ENCODE data around the gene SH3BGR. TPM values are rescaled to one million over a fixed set of nuclear protein-coding genes. Genes with fewer than 3 reads are reported as not detected.

Gene SH3BGR
- total and polyA plus RNA-seq, 4 donors = 0.33 to 5.4 (median 2.0) TPM

DNA sequence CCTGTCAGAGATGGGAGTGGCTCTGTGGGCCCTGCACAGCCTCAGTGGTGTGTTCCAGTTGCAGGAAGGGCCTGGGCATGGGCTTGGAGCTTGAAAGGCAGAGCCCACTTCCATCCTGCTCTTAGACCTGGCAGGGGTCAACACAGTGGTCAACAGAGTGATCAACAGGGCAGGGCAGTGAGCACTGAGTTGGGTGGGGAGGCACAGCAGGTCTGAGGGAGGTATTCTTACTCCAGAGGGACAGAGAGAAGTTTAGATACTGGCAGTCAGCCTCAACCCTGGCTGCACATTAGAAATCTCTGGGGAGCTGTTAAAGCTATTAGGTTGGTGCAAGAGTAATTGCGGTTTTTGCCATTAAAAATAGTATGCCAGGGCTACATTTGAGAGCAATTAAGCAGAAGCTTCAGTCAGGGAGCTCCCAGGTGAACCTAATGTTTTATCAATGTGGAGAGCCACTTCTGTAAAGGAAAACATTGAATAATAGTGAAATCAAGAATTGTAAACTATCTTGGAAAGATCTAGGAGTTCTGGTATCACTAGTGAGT, 37.7 kb downstream of the SH3BGR start:
- H3K4me3 ChIP-seq (ENCODE audit: low read depth in 1 of 3, low read length in 3 of 3) = no peak overlapping the region
- no peak overlapping the region for H3K9ac ChIP-seq (ENCODE audit: low read depth in 1 of 2, low read length in 2 of 2)
- H3K9me3 ChIP-seq (ENCODE audit: control insufficient read depth in 4 of 4, low read length in 3 of 4) = no peaks in the 10 kb centered on the region
- no peak for DNase-seq (ENCODE audit: low spot score)
- no peak overlapping the region for H3K27ac ChIP-seq (ENCODE audit: low read depth in 1 of 2, low read length in 2 of 2)
- H3K27me3 ChIP-seq (ENCODE audit: control insufficient read depth in 4 of 4, insufficient read depth in 4 of 4, low read length in 3 of 4) = no peaks in the 10 kb centered on the region
- WGBS = 92% methylated on average over 1 of the region's 1 CpG
- H3K36me3 ChIP-seq (ENCODE audit: control insufficient read depth in 4 of 4, insufficient read depth in 3 of 4, low read depth in 1 of 4, low read length in 3 of 4) = peaks cover 0 to 2% (median 0%) of the 10 kb centered on the region in 4 donors
- TF ChIP-seq, protein P1, sequence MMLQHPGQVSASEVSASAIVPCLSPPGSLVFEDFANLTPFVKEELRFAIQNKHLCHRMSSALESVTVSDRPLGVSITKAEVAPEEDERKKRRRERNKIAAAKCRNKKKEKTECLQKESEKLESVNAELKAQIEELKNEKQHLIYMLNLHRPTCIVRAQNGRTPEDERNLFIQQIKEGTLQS (IDR thresholded peaks at IDR 0.05) = no peak
- TF ChIP-seq, protein P2, sequence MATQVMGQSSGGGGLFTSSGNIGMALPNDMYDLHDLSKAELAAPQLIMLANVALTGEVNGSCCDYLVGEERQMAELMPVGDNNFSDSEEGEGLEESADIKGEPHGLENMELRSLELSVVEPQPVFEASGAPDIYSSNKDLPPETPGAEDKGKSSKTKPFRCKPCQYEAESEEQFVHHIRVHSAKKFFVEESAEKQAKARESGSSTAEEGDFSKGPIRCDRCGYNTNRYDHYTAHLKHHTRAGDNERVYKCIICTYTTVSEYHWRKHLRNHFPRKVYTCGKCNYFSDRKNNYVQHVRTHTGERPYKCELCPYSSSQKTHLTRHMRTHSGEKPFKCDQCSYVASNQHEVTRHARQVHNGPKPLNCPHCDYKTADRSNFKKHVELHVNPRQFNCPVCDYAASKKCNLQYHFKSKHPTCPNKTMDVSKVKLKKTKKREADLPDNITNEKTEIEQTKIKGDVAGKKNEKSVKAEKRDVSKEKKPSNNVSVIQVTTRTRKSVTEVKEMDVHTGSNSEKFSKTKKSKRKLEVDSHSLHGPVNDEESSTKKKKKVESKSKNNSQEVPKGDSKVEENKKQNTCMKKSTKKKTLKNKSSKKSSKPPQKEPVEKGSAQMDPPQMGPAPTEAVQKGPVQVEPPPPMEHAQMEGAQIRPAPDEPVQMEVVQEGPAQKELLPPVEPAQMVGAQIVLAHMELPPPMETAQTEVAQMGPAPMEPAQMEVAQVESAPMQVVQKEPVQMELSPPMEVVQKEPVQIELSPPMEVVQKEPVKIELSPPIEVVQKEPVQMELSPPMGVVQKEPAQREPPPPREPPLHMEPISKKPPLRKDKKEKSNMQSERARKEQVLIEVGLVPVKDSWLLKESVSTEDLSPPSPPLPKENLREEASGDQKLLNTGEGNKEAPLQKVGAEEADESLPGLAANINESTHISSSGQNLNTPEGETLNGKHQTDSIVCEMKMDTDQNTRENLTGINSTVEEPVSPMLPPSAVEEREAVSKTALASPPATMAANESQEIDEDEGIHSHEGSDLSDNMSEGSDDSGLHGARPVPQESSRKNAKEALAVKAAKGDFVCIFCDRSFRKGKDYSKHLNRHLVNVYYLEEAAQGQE (IDR thresholded peaks at IDR 0.05) = no peak
- no peak for TF ChIP-seq SP1 (IDR thresholded peaks at IDR 0.05)
- TF ChIP-seq, protein P3, sequence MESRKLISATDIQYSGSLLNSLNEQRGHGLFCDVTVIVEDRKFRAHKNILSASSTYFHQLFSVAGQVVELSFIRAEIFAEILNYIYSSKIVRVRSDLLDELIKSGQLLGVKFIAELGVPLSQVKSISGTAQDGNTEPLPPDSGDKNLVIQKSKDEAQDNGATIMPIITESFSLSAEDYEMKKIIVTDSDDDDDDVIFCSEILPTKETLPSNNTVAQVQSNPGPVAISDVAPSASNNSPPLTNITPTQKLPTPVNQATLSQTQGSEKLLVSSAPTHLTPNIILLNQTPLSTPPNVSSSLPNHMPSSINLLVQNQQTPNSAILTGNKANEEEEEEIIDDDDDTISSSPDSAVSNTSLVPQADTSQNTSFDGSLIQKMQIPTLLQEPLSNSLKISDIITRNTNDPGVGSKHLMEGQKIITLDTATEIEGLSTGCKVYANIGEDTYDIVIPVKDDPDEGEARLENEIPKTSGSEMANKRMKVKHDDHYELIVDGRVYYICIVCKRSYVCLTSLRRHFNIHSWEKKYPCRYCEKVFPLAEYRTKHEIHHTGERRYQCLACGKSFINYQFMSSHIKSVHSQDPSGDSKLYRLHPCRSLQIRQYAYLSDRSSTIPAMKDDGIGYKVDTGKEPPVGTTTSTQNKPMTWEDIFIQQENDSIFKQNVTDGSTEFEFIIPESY (IDR thresholded peaks at IDR 0.05) = no peak
- no peaks in the 10 kb centered on the region for H3K4me1 ChIP-seq (ENCODE audit: control insufficient read depth in 4 of 4, insufficient read depth in 4 of 4, low read length in 3 of 4)

DNA sequence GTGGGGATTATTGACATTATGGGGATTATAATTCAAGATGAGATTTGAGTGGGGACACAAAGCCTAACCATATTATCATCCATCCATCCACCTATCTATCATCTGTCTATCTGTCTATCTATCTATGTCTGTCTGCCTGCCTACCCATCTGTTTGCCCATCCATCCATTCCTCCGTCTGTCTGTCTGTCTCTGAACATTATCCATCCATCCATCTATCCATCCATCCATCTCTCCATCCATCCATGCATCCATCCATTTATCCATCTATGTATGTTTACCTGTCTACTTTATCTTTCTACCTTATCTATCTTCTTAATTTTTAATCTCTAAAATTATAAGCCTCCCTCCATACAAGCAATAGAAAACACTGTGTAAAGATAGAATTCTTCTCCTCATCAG, 47.4 kb downstream of the SH3BGR start:
- 88% methylated on average over 1 of the region's 1 CpG for WGBS
- no peak for DNase-seq (ENCODE audit: low spot score)

More for the DNA sequence above, 47.4 kb downstream of the SH3BGR start:
- TF ChIP-seq YY1 (IDR thresholded peaks at IDR 0.05) = no peak
- TF ChIP-seq, protein P1 (IDR thresholded peaks at IDR 0.05) = no peak
- TF ChIP-seq RAD21 (IDR thresholded peaks at IDR 0.05) = no peak
- no peak for TF ChIP-seq TAF1 (conservative IDR thresholded peaks at IDR 0.05)
- no peak for TF ChIP-seq SP1 (IDR thresholded peaks at IDR 0.05)
- no peak for TF ChIP-seq EGR1 (IDR thresholded peaks at IDR 0.05; ENCODE audit: low read depth in 2 of 2)
- TF ChIP-seq GABPA (IDR thresholded peaks at IDR 0.05 in 1 of 2, conservative IDR thresholded peaks at IDR 0.05 in 1 of 2) = no peak
- no peak for TF ChIP-seq NR2F2 (IDR thresholded peaks at IDR 0.05)
- TF ChIP-seq, protein P4, sequence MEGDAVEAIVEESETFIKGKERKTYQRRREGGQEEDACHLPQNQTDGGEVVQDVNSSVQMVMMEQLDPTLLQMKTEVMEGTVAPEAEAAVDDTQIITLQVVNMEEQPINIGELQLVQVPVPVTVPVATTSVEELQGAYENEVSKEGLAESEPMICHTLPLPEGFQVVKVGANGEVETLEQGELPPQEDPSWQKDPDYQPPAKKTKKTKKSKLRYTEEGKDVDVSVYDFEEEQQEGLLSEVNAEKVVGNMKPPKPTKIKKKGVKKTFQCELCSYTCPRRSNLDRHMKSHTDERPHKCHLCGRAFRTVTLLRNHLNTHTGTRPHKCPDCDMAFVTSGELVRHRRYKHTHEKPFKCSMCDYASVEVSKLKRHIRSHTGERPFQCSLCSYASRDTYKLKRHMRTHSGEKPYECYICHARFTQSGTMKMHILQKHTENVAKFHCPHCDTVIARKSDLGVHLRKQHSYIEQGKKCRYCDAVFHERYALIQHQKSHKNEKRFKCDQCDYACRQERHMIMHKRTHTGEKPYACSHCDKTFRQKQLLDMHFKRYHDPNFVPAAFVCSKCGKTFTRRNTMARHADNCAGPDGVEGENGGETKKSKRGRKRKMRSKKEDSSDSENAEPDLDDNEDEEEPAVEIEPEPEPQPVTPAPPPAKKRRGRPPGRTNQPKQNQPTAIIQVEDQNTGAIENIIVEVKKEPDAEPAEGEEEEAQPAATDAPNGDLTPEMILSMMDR (IDR thresholded peaks at IDR 0.05; ENCODE audit: low read depth, low read length, missing input control) = no peak
- TF ChIP-seq HNF4G (IDR thresholded peaks at IDR 0.05) = no peak
- TF ChIP-seq, protein P2 (IDR thresholded peaks at IDR 0.05) = no peak
- TF ChIP-seq, protein P5, sequence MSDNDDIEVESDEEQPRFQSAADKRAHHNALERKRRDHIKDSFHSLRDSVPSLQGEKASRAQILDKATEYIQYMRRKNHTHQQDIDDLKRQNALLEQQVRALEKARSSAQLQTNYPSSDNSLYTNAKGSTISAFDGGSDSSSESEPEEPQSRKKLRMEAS (IDR thresholded peaks at IDR 0.05) = no peak
- TF ChIP-seq, protein P3 (IDR thresholded peaks at IDR 0.05) = no peak
- TF ChIP-seq HNF4A (conservative IDR thresholded peaks at IDR 0.05) = no peak
- no peak for TF ChIP-seq JUND (IDR thresholded peaks at IDR 0.05)
- TF ChIP-seq FOXA2 (IDR thresholded peaks at IDR 0.05) = no peak
- no peak for TF ChIP-seq FOXA1 (IDR thresholded peaks at IDR 0.05)
- Histone ChIP-seq H3K4me3 (ENCODE audit: low read depth in 1 of 3, low read length in 3 of 3) (no peak overlapping the region), H3K4me1 (ENCODE audit: control insufficient read depth in 4 of 4, insufficient read depth in 4 of 4, low read length in 3 of 4) (no peaks in the 10 kb centered on the region), H3K36me3 (ENCODE audit: control insufficient read depth in 4 of 4, insufficient read depth in 3 of 4, low read depth in 1 of 4, low read length in 3 of 4) (peaks cover 0 to 2% (median 0%) of the 10 kb centered on the region in 4 donors), H3K27me3 (ENCODE audit: control insufficient read depth in 4 of 4, insufficient read depth in 4 of 4, low read length in 3 of 4) (no peaks in the 10 kb centered on the region), H3K9ac (ENCODE audit: low read depth in 1 of 2, low read length in 2 of 2) (no peak overlapping the region), H3K9me3 (ENCODE audit: control insufficient read depth in 4 of 4, low read length in 3 of 4) (no peaks in the 10 kb centered on the region), H3K27ac (ENCODE audit: low read depth in 1 of 2, low read length in 2 of 2) (no peak overlapping the region)

Data from liver (tissue), 9 donors.